Esophagus muscularis mucosa (tissue), 3 donors: ENCODE results near the gene ZNFX1.

Experiments used
- CTCF ChIP-seq, 3 experiments: fragments of 200-600 bp in 2 of 3; fragments of 450-650 bp in 1 of 3; sonication (generic) in 2 of 3; IDR thresholded peaks; one replicate each; pipeline ENCODE4 v1.5.1; 2017 to 2019; ENCODE audit warnings: antibody characterized with exemption in 3 of 3, mild to moderate bottlenecking in 2 of 3, moderate library complexity in 1 of 3
- POLR2AphosphoS5 ChIP-seq, 2 donors: sonication (generic); formaldehyde crosslinking; IDR thresholded peaks; one replicate each; pipeline ENCODE4 v1.6.1; 2017; ENCODE audit warnings: antibody characterized with exemption in 2 of 2

GRCh38 chr20:49281913-49282467 lies 4.1 kb upstream of the ZNFX1 start:
- TF ChIP-seq CTCF (IDR thresholded peaks at IDR 0.05) (no peak), POLR2AphosphoS5 (IDR thresholded peaks at IDR 0.05) (no peak)
